Nephron progenitor cell (in vitro differentiated cells): ENCODE measurements around the gene SIK3.

Source experiments
- DNase-seq: peaks from one replicate; pipeline ENCODE4 v3.0.0; 2021
- H3K27ac Mint-ChIP-seq: 2 replicates; pipeline ENCODE4 v1.8.0; 2021; ENCODE audit warnings: mild to moderate bottlenecking, moderate library complexity, mixed read lengths
- H3K27me3 Mint-ChIP-seq: 2 replicates; pipeline ENCODE4 v1.8.0; 2021; ENCODE audit warnings: mild to moderate bottlenecking, low read depth, mixed read lengths; ENCODE audit not compliant: poor library complexity
- H3K36me3 Mint-ChIP-seq: 2 replicates; pipeline ENCODE4 v1.8.0; 2021; ENCODE audit warnings: low read depth, mixed read lengths
- H3K4me1 Mint-ChIP-seq: 2 replicates; pipeline ENCODE4 v1.8.0; 2021; ENCODE audit warnings: mixed read lengths
- H3K4me3 Mint-ChIP-seq: 2 replicates; pipeline ENCODE4 v1.8.0; 2021; ENCODE audit warnings: mild to moderate bottlenecking, moderate library complexity, mixed read lengths
- H3K9me3 Mint-ChIP-seq: 2 replicates; pipeline ENCODE4 v1.8.0; 2021; ENCODE audit warnings: mild to moderate bottlenecking, moderate library complexity, mixed read lengths
- TF ChIP-seq, protein P1 (sequence below): fragments of 200-600 bp; sonication (generic); IDR thresholded peaks from 2 replicates; pipeline ENCODE4 v1.5.0; 2021; ENCODE audit warnings: antibody characterized with exemption

Gene SIK3

GRCh38 chr11:116893437-116893836 is 204.8 kb downstream of the SIK3 start:
- no peaks in the 10 kb centered on the region for H3K9me3 Mint-ChIP-seq
- H3K4me3 Mint-ChIP-seq: no peak overlapping the region
- H3K27ac Mint-ChIP-seq: no peak overlapping the region
- no peaks in the 10 kb centered on the region for H3K27me3 Mint-ChIP-seq
- no peak for DNase-seq
- TF ChIP-seq, protein P1, sequence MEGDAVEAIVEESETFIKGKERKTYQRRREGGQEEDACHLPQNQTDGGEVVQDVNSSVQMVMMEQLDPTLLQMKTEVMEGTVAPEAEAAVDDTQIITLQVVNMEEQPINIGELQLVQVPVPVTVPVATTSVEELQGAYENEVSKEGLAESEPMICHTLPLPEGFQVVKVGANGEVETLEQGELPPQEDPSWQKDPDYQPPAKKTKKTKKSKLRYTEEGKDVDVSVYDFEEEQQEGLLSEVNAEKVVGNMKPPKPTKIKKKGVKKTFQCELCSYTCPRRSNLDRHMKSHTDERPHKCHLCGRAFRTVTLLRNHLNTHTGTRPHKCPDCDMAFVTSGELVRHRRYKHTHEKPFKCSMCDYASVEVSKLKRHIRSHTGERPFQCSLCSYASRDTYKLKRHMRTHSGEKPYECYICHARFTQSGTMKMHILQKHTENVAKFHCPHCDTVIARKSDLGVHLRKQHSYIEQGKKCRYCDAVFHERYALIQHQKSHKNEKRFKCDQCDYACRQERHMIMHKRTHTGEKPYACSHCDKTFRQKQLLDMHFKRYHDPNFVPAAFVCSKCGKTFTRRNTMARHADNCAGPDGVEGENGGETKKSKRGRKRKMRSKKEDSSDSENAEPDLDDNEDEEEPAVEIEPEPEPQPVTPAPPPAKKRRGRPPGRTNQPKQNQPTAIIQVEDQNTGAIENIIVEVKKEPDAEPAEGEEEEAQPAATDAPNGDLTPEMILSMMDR: no peak
- H3K36me3 Mint-ChIP-seq: peaks cover 32% of the 10 kb centered on the region
- H3K4me1 Mint-ChIP-seq: peaks cover 21% of the 10 kb centered on the region

GRCh38 chr11:116892374-116892773 is 205.9 kb downstream of the SIK3 start:
- no peaks in the 10 kb centered on the region for H3K9me3 Mint-ChIP-seq
- peaks cover 21% of the 10 kb centered on the region for H3K4me1 Mint-ChIP-seq
- peaks cover 30% of the 10 kb centered on the region for H3K36me3 Mint-ChIP-seq
- no peak overlapping the region for H3K27ac Mint-ChIP-seq
- H3K27me3 Mint-ChIP-seq: no peaks in the 10 kb centered on the region
- no peak for DNase-seq
- TF ChIP-seq, protein P1: no peak
- H3K4me3 Mint-ChIP-seq: no peak overlapping the region

- H3K4me1 Mint-ChIP-seq: peaks cover 21% of the 10 kb centered on the region
- TF ChIP-seq, protein P1: no peak
- no peaks in the 10 kb centered on the region for H3K27me3 Mint-ChIP-seq
- no peak for DNase-seq
- peaks cover 24% of the 10 kb centered on the region for H3K36me3 Mint-ChIP-seq
- H3K27ac Mint-ChIP-seq: no peak overlapping the region
- H3K4me3 Mint-ChIP-seq: no peak overlapping the region
- no peaks in the 10 kb centered on the region for H3K9me3 Mint-ChIP-seq
Observed at GRCh38 chr11:116891746-116892145, 206.5 kb downstream of the SIK3 start.

- Mint-ChIP-seq H3K9me3 (no peaks in the 10 kb centered on the region), H3K4me3 (no peak overlapping the region), H3K27me3 (no peaks in the 10 kb centered on the region), H3K4me1 (peaks cover 21% of the 10 kb centered on the region), H3K36me3 (peaks cover 18% of the 10 kb centered on the region), H3K27ac (peak overlapping the region; percentile 4)
- TF ChIP-seq, protein P1: no peak
- DNase-seq: no peak
Observed at GRCh38 chr11:116890607-116891006, 207.6 kb downstream of the SIK3 start.

DNA sequence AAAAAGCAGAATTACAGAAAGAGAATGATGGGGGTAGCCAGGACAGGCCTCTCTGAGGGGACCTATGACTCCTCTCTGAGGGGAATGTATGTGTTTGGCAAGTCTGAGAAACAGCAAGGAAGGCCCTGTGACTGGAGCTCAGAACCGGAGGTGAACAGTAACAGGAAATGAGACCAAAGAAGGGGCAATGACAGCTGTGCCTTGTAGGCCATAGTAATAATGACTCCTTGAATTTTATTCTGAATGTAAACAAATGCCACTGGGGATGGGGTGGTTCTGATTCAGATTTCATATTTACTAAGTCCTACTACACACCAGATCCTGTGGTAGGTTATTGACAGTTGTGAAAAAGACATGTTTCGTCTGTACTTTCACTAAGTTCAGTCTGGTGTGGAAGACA is 208.0 kb downstream of the SIK3 start:
- H3K36me3 Mint-ChIP-seq: peaks cover 17% of the 10 kb centered on the region
- H3K4me3 Mint-ChIP-seq: no peak overlapping the region
- peaks cover 17% of the 10 kb centered on the region for H3K4me1 Mint-ChIP-seq
- TF ChIP-seq, protein P1: no peak
- no peak for DNase-seq
- H3K27ac Mint-ChIP-seq: peak overlapping the region; percentile 52
- no peaks in the 10 kb centered on the region for H3K9me3 Mint-ChIP-seq
- no peaks in the 10 kb centered on the region for H3K27me3 Mint-ChIP-seq

GRCh38 chr11:116888884-116889549 is 209.2 kb downstream of the SIK3 start:
- Mint-ChIP-seq H3K4me3 (no peak overlapping the region), H3K27ac (no peak overlapping the region), H3K27me3 (no peaks in the 10 kb centered on the region), H3K4me1 (peaks cover 8% of the 10 kb centered on the region), H3K36me3 (peaks cover 16% of the 10 kb centered on the region), H3K9me3 (no peaks in the 10 kb centered on the region)
- TF ChIP-seq, protein P1: no peak
- no peak for DNase-seq
